GM08714 (cell line): ENCODE data around the gene FJX1.
"Not testable (repeated sequence)": the region's sequence is repeated elsewhere in the genome, so short reads cannot be mapped to it uniquely, and the experiment has no call there.

Source experiments
- H3K4me3 ChIP-seq: fragments of 200-500 bp; sonication (Bioruptor generic); 2 replicates; pipeline ENCODE4 v1.5.1; 2014; ENCODE audit warnings: mild to moderate bottlenecking, low read length, inconsistent platforms
- ZNF274 ChIP-seq: IDR thresholded peaks from 2 replicates; pipeline ENCODE4 v1.6.1; 2012; ENCODE audit warnings: mild to moderate bottlenecking, low read depth, low read length

Gene FJX1

GRCh38 chr11:35633827-35634423 lies 15.7 kb downstream of the FJX1 start:
- TF ChIP-seq ZNF274, result no peak
- no peak overlapping the region for H3K4me3 ChIP-seq

- TF ChIP-seq ZNF274, result no peak
- no peak overlapping the region for H3K4me3 ChIP-seq
Observed at GRCh38 chr11:35635933-35636332, 17.7 kb downstream of the FJX1 start.

- no peak for TF ChIP-seq ZNF274
- H3K4me3 ChIP-seq, result no peak overlapping the region
Observed at GRCh38 chr11:35639591-35640179, 21.4 kb downstream of the FJX1 start.

GRCh38 chr11:35641171-35641897 lies 23.1 kb downstream of the FJX1 start:
- TF ChIP-seq ZNF274, result no peak

GRCh38 chr11:35641964-35642363 lies 23.7 kb downstream of the FJX1 start:
- no peak overlapping the region for H3K4me3 ChIP-seq
- TF ChIP-seq ZNF274, result no peak

More at GRCh38 chr11:35641171-35641897, 23.1 kb downstream of the FJX1 start:
- no peak overlapping the region for H3K4me3 ChIP-seq

- no peak for TF ChIP-seq ZNF274
Observed at GRCh38 chr11:35647421-35648093, 29.3 kb downstream of the FJX1 start.

GRCh38 chr11:35650006-35650405 lies 31.7 kb downstream of the FJX1 start:
- TF ChIP-seq ZNF274, result no peak
- H3K4me3 ChIP-seq, result no peak overlapping the region

More at GRCh38 chr11:35647421-35648093, 29.3 kb downstream of the FJX1 start:
- no peak overlapping the region for H3K4me3 ChIP-seq

GRCh38 chr11:35650467-35650866 lies 32.2 kb downstream of the FJX1 start:
- no peak for TF ChIP-seq ZNF274
- no peak overlapping the region for H3K4me3 ChIP-seq

- no peak for TF ChIP-seq ZNF274
- no peak overlapping the region for H3K4me3 ChIP-seq
Observed at GRCh38 chr11:35651263-35651662, 33.0 kb downstream of the FJX1 start.

GRCh38 chr11:35652786-35653185 lies 34.5 kb downstream of the FJX1 start:
- not testable (repeated sequence) for H3K4me3 ChIP-seq

- no peak for TF ChIP-seq ZNF274
- H3K4me3 ChIP-seq, result no peak overlapping the region
Observed at GRCh38 chr11:35654711-35655110, 36.5 kb downstream of the FJX1 start.

- no peak for TF ChIP-seq ZNF274
- H3K4me3 ChIP-seq, result no peak overlapping the region
Observed at GRCh38 chr11:35655254-35655653, 37.0 kb downstream of the FJX1 start.

- no peak overlapping the region for H3K4me3 ChIP-seq
- no peak for TF ChIP-seq ZNF274
Observed at GRCh38 chr11:35655856-35656255, 37.6 kb downstream of the FJX1 start.

GRCh38 chr11:35658020-35658948 lies 40.0 kb downstream of the FJX1 start:
- TF ChIP-seq ZNF274, result no peak
- H3K4me3 ChIP-seq, result no peak overlapping the region
